ENCODE measurements around the gene ZMYND8. TPM values are rescaled to one million over a fixed set of nuclear protein-coding genes. Genes with fewer than 3 reads are reported as not detected.
"Not testable (repeated sequence)": the region's sequence is repeated elsewhere in the genome, so short reads cannot be mapped to it uniquely, and the experiment has no call there.

Gene ZMYND8
- total RNA-seq, 1 donor from 2014 or later = 31.9 TPM

- DNase-seq (ENCODE audit: low spot score) = no peak
- Mint-ChIP-seq H3K27me3 (ENCODE audit: low read depth) (no peaks in the 10 kb centered on the region), H3K4me3 (ENCODE audit: unreplicated experiment) (no peak overlapping the region), H3K27ac (ENCODE audit: unreplicated experiment) (peak overlapping the region; percentile 49), H3K9me3 (ENCODE audit: low read depth) (no peaks in the 10 kb centered on the region), H3K4me1 (ENCODE audit: low read depth) (peaks cover 26% of the 10 kb centered on the region), H3K36me3 (ENCODE audit: low read depth) (peaks cover 33% of the 10 kb centered on the region)
- TF ChIP-seq CTCF (IDR thresholded peaks at IDR 0.05) = no peak
These were observed 92.9 kb downstream of the ZMYND8 start for GRCh38 chr20:47263465-47264084.

DNA sequence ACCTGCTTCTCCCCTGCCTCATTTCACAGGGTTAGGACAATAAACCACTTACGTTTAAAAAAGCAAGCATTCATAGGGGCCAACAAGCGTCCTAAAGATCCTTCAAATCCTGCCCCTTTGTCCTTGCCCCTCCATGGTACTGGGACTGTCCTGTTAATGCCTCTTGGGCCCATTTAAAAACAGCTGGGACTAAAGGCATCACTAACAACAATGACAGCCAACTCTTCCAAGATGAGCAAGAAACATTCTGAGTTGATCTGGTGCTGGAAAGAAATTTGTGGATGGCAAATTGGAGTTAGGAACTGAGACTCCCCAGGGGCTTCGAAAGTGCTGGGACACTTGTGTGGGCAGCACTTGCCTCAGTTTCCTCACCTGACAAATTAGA is 93.4 kb downstream of the ZMYND8 start:
- Mint-ChIP-seq H3K4me3 (ENCODE audit: unreplicated experiment) (no peak overlapping the region), H3K27me3 (ENCODE audit: low read depth) (no peaks in the 10 kb centered on the region), H3K4me1 (ENCODE audit: low read depth) (peaks cover 31% of the 10 kb centered on the region), H3K27ac (ENCODE audit: unreplicated experiment) (peak overlapping the region; percentile 49), H3K36me3 (ENCODE audit: low read depth) (peaks cover 33% of the 10 kb centered on the region), H3K9me3 (ENCODE audit: low read depth) (no peaks in the 10 kb centered on the region)
- DNase-seq (ENCODE audit: low spot score) = no peak
- TF ChIP-seq CTCF (IDR thresholded peaks at IDR 0.05) = no peak

GRCh38 chr20:47262365-47263013 is 94.0 kb downstream of the ZMYND8 start:
- no peak for TF ChIP-seq CTCF (IDR thresholded peaks at IDR 0.05)
- Mint-ChIP-seq H3K36me3 (ENCODE audit: low read depth) (peaks cover 29% of the 10 kb centered on the region), H3K4me3 (ENCODE audit: unreplicated experiment) (no peak overlapping the region), H3K27me3 (ENCODE audit: low read depth) (no peaks in the 10 kb centered on the region), H3K4me1 (ENCODE audit: low read depth) (peaks cover 36% of the 10 kb centered on the region), H3K27ac (ENCODE audit: unreplicated experiment) (no peak overlapping the region), H3K9me3 (ENCODE audit: low read depth) (no peaks in the 10 kb centered on the region)
- DNase-seq (ENCODE audit: low spot score) = no peak

- no peak for DNase-seq (ENCODE audit: low spot score)
- H3K27ac Mint-ChIP-seq (ENCODE audit: unreplicated experiment) = no peak overlapping the region
- H3K9me3 Mint-ChIP-seq (ENCODE audit: low read depth) = no peaks in the 10 kb centered on the region
- no peaks in the 10 kb centered on the region for H3K27me3 Mint-ChIP-seq (ENCODE audit: low read depth)
- no peak overlapping the region for H3K4me3 Mint-ChIP-seq (ENCODE audit: unreplicated experiment)
- peaks cover 26% of the 10 kb centered on the region for H3K36me3 Mint-ChIP-seq (ENCODE audit: low read depth)
- TF ChIP-seq CTCF (IDR thresholded peaks at IDR 0.05) = no peak
- H3K4me1 Mint-ChIP-seq (ENCODE audit: low read depth) = peaks cover 41% of the 10 kb centered on the region
These were observed 94.5 kb downstream of the ZMYND8 start for GRCh38 chr20:47262008-47262364.

DNA sequence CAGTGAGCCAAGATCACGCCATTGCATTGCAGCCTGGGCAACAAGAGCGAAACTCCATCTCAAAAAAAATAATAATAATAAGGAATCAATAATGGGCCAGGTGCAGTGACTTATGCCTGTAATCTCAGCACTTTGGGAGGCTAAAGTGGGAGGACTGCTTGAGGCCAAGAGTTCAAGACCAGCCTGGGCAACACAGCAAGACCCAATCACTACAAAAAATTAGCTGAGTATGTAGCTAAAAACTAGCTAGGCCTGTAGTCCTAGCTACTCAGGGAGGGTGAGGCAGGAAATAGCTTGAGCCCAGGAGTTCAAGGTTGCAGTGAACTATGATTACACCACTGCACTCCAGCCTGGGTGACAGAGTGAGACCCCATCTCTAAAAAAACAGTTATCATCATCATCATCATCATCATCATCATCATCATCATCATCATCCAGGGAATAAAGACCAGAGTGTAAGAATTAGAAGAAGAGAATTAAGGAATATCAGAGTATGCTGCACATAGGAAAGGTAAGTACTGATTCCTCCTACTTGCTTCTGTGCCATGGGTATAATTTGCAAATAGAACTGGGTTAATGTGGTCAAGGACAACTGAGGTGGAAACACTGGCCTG is 95.2 kb downstream of the ZMYND8 start:
- Mint-ChIP-seq H3K36me3 (ENCODE audit: low read depth) (peaks cover 23% of the 10 kb centered on the region), H3K4me1 (ENCODE audit: low read depth) (peaks cover 47% of the 10 kb centered on the region)
- H3K4me3 Mint-ChIP-seq (ENCODE audit: unreplicated experiment); H3K9me3 Mint-ChIP-seq (ENCODE audit: low read depth); H3K27ac Mint-ChIP-seq (ENCODE audit: unreplicated experiment); H3K27me3 Mint-ChIP-seq (ENCODE audit: low read depth); DNase-seq (ENCODE audit: low spot score): not testable (repeated sequence)

DNA sequence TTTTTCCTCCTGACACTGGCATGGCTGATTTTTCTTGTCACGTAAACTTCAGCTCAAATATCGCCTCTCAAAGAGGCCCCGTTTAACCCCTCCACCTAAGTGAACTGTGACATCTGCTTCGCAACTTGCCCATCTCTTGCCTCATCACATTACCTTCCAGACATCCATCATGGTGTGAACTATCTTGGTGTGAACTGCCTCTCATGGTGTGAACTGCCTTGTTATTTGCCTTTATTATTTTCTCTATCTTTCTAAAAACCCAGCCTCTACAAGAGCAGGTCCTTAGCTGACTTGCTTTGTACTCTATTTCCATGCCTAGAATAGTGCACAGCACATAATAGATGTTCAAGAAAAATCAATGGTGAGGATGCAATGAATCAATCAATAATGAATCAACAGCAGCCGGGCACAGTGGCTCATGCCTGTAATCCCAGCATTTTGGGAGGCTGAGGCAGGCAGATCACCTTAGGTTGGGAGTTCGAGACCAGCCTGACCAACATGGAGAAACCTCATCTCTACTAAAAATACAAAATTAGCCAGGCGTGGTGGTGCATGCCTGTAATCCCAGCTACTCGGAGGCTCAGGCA is 95.9 kb downstream of the ZMYND8 start:
- H3K27me3 Mint-ChIP-seq (ENCODE audit: low read depth); H3K4me3 Mint-ChIP-seq (ENCODE audit: unreplicated experiment); DNase-seq (ENCODE audit: low spot score); H3K9me3 Mint-ChIP-seq (ENCODE audit: low read depth): not testable (repeated sequence)
- Mint-ChIP-seq H3K4me1 (ENCODE audit: low read depth) (peaks cover 47% of the 10 kb centered on the region), H3K27ac (ENCODE audit: unreplicated experiment) (peak overlapping the region; percentile 29), H3K36me3 (ENCODE audit: low read depth) (peaks cover 21% of the 10 kb centered on the region)
